Chondrocyte (in vitro differentiated cells): Measurements from ENCODE around the gene BNC2. TPM values are rescaled to one million over a fixed set of nuclear protein-coding genes. Genes with fewer than 3 reads are reported as not detected.

Experiments
- DNase-seq: peaks from one replicate; pipeline ENCODE4 v3.0.0; 2021; ENCODE audit warnings: mixed read lengths, low spot score
- H3K27ac Mint-ChIP-seq: one replicate; pipeline ENCODE4 v1.8.0; 2021; ENCODE audit warnings: mild to moderate bottlenecking, moderate library complexity, mixed read lengths; ENCODE audit not compliant: unreplicated experiment
- H3K27me3 Mint-ChIP-seq: 2 replicates; pipeline ENCODE4 v1.8.0; 2021; ENCODE audit warnings: low read depth, mixed read lengths
- H3K36me3 Mint-ChIP-seq: 2 replicates; pipeline ENCODE4 v1.8.0; 2021; ENCODE audit warnings: low read depth, mixed read lengths
- H3K4me1 Mint-ChIP-seq: 2 replicates; pipeline ENCODE4 v1.8.0; 2021; ENCODE audit warnings: low read depth, mild to moderate bottlenecking, mixed read lengths
- H3K4me3 Mint-ChIP-seq: one replicate; pipeline ENCODE4 v1.8.0; 2021; ENCODE audit warnings: mild to moderate bottlenecking, moderate library complexity, mixed read lengths; ENCODE audit not compliant: unreplicated experiment
- H3K9me3 Mint-ChIP-seq: 2 replicates; pipeline ENCODE4 v1.8.0; 2021; ENCODE audit warnings: low read depth, mixed read lengths
- total RNA-seq: library from RNA; stranded (reverse); gene quantifications from 3 replicates; pipeline ENCODE4 v1.2.1, GENCODE V29; 2021
- TF ChIP-seq, protein P1 (sequence below): fragments of 200-600 bp; sonication (generic); IDR thresholded peaks from 2 replicates; pipeline ENCODE4 v1.5.0; 2021; ENCODE audit warnings: antibody characterized with exemption, mild to moderate bottlenecking, moderate library complexity

The BNC2 gene
- total RNA-seq, 1 donor from 2014 or later: 17.8 TPM

DNA sequence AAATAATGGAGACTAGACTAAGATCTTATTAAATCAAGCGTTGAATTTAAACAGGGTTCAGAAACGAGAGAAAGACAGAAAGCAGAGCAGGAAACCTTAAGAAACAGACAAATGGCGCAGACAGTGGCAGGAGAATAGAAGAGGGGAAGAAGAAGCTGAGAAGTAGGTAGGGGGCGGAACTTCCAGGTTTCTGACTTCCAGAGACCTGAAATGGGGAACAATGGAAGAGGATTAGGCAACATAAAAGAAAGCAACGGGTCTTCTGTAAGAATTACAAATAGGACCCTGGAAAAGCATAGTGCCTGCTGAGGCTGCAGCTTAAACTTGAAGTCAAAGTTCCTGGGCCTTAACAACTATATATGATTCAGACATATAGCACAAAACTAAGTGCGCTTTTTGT is 101.7 kb downstream of the BNC2 start:
- no peaks in the 10 kb centered on the region for H3K27me3 Mint-ChIP-seq
- TF ChIP-seq, protein P1, sequence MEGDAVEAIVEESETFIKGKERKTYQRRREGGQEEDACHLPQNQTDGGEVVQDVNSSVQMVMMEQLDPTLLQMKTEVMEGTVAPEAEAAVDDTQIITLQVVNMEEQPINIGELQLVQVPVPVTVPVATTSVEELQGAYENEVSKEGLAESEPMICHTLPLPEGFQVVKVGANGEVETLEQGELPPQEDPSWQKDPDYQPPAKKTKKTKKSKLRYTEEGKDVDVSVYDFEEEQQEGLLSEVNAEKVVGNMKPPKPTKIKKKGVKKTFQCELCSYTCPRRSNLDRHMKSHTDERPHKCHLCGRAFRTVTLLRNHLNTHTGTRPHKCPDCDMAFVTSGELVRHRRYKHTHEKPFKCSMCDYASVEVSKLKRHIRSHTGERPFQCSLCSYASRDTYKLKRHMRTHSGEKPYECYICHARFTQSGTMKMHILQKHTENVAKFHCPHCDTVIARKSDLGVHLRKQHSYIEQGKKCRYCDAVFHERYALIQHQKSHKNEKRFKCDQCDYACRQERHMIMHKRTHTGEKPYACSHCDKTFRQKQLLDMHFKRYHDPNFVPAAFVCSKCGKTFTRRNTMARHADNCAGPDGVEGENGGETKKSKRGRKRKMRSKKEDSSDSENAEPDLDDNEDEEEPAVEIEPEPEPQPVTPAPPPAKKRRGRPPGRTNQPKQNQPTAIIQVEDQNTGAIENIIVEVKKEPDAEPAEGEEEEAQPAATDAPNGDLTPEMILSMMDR: no peak
- H3K27ac Mint-ChIP-seq: no peak overlapping the region
- no peak overlapping the region for H3K4me3 Mint-ChIP-seq
- H3K4me1 Mint-ChIP-seq: peaks cover 3% of the 10 kb centered on the region
- no peaks in the 10 kb centered on the region for H3K36me3 Mint-ChIP-seq
- no peaks in the 10 kb centered on the region for H3K9me3 Mint-ChIP-seq
- no peak for DNase-seq

DNA sequence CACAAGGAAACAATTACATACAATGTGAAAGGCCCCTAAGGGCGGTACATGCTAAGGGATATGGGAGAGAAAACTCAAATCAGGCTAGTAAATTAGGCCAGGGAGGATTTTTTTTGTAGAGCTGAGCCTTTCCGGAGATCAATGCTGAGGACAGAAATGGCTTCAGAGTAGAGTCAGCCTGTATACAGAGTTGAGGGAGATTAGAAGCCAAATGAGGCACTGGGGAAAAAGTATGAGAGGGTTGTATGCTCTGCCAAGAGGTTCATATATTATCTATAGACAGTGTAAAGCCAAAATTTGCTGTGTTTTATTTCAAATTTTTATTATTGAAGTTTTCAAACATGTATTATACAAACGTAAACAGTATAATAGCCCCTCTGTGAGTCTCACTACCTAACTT is 103.1 kb downstream of the BNC2 start:
- no peak for DNase-seq
- Mint-ChIP-seq H3K36me3 (no peaks in the 10 kb centered on the region), H3K27ac (no peak overlapping the region), H3K9me3 (no peaks in the 10 kb centered on the region), H3K27me3 (no peaks in the 10 kb centered on the region), H3K4me1 (peaks cover 5% of the 10 kb centered on the region), H3K4me3 (no peak overlapping the region)
- TF ChIP-seq, protein P1: no peak

DNA sequence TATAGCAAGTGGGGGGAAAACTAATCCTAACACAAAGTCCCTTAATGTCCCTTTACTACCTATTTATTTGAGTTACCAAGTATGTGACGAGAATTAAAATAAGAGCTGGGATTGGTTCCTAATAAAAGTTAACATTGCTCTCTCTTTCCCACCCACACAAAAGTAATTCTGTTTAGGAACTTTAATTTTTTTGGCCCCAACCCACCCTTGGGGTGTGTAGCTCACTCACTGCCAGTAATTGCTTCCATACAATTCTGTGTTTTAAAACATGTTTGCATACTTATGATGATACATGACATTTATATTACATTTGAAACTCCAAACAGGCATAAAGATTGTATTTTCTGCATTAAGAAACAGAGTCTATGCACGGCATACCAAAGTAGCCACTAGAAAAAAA is 106.5 kb downstream of the BNC2 start:
- no peak overlapping the region for H3K27ac Mint-ChIP-seq
- peaks cover 5% of the 10 kb centered on the region for H3K4me1 Mint-ChIP-seq
- H3K36me3 Mint-ChIP-seq: no peaks in the 10 kb centered on the region
- H3K4me3 Mint-ChIP-seq: no peak overlapping the region
- H3K27me3 Mint-ChIP-seq: no peaks in the 10 kb centered on the region
- TF ChIP-seq, protein P1: no peak
- no peaks in the 10 kb centered on the region for H3K9me3 Mint-ChIP-seq
- no peak for DNase-seq

DNA sequence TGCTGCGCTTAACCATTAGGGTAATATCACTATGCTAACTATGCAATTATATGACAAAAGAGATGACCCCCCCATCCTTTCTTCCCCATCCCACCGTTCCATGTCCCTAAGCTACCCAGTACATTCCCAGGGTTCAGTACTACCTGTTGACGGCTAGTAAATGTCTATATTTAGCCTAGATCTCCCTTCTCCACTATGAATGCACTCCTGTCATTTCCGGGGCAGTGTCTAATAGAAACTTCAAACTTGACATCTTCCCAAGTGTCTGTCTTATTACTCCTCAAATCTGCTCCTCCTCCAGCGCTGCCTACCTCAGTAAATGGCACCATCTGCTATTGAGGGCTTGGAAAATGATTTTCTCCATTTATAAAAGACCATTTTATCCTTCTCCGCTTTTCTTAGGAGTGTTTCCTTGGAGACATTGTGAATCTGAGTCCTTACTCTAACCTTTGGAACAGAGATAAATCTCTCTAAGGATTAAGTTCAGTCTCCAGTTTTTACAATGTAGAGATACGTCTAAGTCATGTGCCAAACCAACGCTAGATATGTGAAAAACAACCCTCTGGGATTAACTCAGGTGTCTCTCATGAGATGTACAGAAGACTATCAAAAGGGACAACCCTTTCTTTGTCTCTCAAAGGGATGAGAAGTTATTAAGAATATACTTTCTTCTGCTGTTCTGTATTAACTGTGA is 114.9 kb downstream of the BNC2 start:
- no peak for DNase-seq
- H3K4me1 Mint-ChIP-seq: no peaks in the 10 kb centered on the region
- no peaks in the 10 kb centered on the region for H3K36me3 Mint-ChIP-seq
- TF ChIP-seq, protein P1: no peak
- no peak overlapping the region for H3K4me3 Mint-ChIP-seq
- no peaks in the 10 kb centered on the region for H3K27me3 Mint-ChIP-seq
- H3K9me3 Mint-ChIP-seq: no peaks in the 10 kb centered on the region
- H3K27ac Mint-ChIP-seq: no peak overlapping the region

DNA sequence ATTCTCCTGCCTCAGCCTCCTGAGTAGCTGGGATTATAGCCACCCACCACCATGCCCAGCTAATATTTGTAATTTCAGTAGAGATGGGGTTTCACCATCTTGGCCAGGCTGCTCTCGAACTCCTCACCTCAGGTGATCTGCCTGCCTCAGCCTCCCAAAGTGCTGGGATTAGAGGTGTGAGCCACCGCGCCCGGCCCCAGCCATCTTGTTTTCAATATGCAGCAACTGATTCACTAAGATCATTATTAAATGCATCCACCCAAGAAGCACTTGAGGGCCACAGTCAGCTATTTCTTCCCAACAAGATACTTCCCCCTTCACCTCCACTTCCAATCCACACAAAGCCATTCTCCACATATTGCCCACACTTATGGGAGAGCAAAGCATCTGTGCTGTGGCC is 115.8 kb downstream of the BNC2 start:
- DNase-seq: no peak
- TF ChIP-seq, protein P1: no peak
- H3K27me3 Mint-ChIP-seq: no peaks in the 10 kb centered on the region
- H3K27ac Mint-ChIP-seq: no peak overlapping the region
- H3K4me3 Mint-ChIP-seq: no peak overlapping the region
- no peaks in the 10 kb centered on the region for H3K4me1 Mint-ChIP-seq
- no peaks in the 10 kb centered on the region for H3K36me3 Mint-ChIP-seq
- H3K9me3 Mint-ChIP-seq: no peaks in the 10 kb centered on the region
